OCI-LY1 (cell line): ENCODE data around the gene KCTD16.

Experiments
- CTCF ChIP-seq: fragments of 200-600 bp; sonication (generic), shearing (Covaris generic); IDR thresholded peaks from 2 replicates; pipeline ENCODE4 v1.5.1; 2017; ENCODE audit warnings: mild to moderate bottlenecking, antibody characterized with exemption, low read length, moderate library complexity, mixed read lengths
- EZH2 ChIP-seq: fragments of 200-600 bp; sonication (generic), shearing (Covaris generic); IDR thresholded peaks from 2 replicates; pipeline ENCODE4 v1.8.0; 2017; ENCODE audit warnings: borderline replicate concordance, mixed run types, mild to moderate bottlenecking, antibody characterized with exemption, low read length, moderate library complexity, mixed read lengths

- no peak for TF ChIP-seq CTCF
- no peak for TF ChIP-seq EZH2
Measured at GRCh38 chr5:144201588-144201987, 30.9 kb downstream of the KCTD16 start.
